GM04503 (cell line): ENCODE results near the gene SLC38A10.

Experiments
- DNase-seq: peaks from one replicate; pipeline ENCODE4 v3.0.0-alpha.2; 2012; ENCODE audit warnings: low read depth

Gene SLC38A10

DNA sequence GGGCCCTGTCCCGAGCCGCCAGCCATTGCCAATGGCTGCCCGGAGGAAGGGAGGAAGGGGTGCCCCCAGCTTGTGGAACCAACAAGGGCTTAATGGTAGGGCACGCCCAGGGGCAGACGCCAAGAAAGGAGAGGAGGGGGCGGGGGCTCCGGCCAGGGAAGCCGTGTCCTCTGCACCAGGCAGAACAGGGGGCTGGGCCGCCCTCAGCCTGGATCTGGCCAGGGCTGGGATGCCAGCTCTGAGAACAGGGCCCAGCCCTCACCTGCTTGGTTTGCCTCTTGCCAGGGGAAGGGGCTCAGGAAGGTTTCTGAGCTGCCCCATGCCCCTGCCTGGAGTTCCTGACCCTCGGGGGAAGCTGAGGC is 35.8 kb upstream of the SLC38A10 start:
- no peak for DNase-seq

DNA sequence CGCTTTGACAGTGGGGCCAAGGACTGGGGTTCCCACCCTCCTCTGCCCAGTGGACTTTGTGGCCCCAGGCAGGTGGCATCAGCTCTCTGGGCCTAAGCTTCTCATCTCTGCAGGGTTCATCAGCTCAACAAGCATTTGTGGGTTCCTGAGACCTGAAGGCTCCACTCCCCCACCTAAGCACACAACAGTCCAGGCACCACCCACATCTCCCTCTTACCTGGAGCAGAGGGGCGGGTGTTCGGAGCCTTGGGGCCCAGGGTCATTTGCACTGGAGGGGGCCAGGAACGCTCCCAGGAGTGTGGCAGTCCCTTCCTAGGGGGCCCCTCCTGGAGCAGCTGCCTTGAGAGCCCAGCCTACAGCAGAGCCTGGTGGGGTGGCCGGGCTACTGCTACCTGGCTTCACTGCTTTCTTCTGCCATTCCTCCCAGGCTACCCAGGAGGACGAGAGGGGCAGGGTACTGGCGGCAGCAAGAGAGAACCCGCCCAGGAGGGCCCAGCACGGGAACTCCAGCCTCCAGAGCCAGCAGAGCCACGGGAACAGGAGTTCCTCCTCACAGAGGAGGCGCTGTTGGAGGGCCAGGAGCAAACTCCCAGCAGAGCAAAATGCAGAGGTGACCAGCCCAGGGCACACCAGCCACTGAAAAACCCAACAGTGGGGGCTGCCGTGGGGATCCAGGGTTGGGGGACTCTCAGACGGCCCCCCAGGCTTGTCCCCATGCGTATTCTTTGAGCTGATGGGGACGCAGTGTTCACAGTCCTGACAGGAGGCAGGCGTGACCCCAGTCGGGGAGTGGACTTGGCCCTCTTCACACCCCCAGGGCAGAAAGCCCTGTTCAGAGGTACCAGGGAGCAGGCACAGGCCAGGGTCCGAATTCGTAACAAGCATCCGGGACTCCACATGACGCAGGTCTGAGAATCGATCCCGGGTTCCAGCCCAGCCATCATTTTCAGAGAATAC is 35.1 kb upstream of the SLC38A10 start:
- no peak for DNase-seq

GRCh38 chr17:81328978-81329926 is 34.1 kb upstream of the SLC38A10 start:
- peak; percentile 44 for DNase-seq

DNA sequence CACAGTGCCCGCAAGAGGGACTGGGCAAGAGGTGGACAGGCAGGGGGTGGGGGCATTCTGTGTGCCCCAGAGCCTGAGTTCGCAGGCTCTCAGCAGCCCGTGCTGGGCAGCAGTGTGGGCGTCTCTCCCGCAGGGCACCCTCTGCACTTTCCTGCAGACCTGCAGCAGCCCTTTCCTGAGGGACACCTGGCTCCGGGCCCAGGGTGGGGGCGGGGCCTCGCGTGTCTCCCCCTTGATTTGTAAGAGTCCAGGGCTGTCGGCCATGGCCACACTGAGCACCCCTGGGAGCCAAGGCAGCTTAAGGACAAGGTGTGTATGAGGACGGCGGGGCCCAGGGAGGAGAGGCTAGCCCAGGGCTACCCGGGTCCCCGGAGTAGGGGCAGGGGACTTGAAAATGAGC is 33.4 kb upstream of the SLC38A10 start:
- no peak for DNase-seq

- no peak for DNase-seq
Measured at GRCh38 chr17:81325714-81326358, 30.7 kb upstream of the SLC38A10 start.

DNA sequence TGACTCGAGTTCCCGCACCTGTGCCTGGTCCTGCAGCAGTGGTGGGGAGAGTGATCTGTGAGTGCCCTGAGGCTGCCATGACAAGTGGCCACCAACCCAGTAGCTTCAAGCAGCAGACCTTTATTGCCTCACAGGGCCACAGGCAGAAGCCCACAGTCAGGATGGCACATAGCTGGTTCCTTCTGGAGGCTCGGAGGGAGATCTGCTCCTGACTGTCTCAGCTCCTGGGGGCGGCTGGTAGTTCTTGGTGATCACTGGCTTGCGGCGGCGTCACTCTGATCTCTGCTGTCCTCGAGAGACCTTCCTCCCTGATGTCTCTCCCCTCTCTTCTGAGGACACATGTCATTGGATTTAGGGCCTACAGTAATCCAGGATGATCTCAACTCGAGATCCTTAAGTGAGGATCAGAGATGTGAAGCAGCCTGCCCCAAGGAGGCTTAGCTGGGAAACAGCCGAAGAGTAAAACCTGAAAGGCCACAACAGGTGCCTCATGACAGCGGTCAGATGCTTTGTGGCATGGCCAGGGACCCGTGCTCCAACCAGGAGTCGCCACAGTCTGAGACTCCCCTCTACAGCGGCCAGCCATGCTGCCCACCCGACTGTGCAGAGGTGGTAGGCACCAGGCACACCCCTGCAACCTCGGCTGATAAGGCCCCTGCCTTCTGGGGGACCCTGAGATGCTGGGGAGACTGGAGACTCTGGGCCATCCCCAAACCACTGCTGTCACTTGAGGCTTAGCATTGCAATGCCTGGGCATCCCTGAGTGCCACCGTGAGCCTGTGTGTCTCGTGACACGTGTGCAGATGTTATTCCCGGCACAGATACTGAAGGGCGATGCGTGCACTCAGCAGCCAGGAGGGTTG is 30.0 kb upstream of the SLC38A10 start:
- no peak for DNase-seq

GRCh38 chr17:81324177-81324850 is 29.2 kb upstream of the SLC38A10 start:
- no peak for DNase-seq

- DNase-seq: no peak
Measured at GRCh38 chr17:81323411-81323868, 28.3 kb upstream of the SLC38A10 start.

DNA sequence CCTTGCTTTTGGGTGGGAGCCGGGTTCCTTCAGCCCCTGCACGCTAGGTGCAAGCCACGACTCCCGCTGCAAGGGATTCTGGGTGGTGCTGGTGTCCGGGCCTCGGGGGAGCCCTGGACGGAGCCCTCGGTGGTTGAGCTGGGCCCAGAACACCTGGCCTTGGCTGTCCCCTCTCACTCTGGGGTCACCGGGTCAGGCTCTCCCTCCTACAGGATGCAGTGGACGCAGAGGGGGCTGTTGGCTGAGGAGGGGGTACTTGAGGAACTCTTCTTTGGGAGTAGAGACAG is 27.9 kb upstream of the SLC38A10 start:
- DNase-seq: no peak

GRCh38 chr17:81322271-81323082 is 27.4 kb upstream of the SLC38A10 start:
- no peak for DNase-seq

DNA sequence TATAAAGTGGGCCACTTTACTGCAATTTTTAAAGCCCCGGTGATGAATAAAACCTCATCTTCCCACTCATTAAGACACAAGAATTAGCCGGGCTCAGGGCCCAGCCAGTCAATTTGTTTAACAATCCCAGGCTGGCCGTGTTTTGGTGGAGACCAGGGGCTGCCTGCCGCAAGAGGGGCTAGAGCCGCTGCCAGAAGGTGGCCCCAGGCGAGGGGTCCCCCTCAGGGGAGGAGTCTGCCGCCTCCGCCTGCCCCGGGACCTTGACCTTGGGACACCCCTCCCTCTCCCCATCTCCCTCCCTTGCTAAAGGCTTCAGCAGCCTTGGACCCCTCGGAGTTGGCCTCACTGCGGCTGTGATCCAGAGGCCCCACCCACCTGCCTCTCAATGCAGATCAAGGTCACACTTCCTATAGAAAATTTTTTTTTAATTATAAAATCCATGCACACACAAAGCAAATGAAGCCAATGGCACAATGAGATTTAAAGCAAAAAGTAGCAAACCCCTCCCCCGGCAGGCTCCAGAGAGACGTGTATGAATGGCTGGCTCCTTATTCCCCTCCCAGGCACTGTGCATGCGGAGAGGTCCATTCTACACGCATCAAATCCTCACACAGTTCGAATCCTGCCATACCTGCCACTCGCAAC is 23.0 kb upstream of the SLC38A10 start:
- DNase-seq: no peak

DNA sequence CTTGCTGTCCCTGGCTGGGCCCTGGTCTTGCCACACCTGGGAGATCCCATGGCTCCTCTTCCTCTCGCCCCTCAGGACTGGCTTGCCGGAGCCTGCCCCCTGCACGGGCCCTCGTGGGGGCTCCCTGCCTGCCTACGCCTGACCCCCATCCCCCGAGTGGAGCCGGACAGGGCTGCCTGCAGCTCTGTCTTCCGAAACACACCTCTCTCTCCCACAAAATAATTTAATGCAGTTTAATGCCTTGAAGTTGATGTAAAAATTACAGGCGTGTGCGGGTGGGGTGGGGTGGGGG is 22.4 kb upstream of the SLC38A10 start:
- DNase-seq: no peak

- DNase-seq: no peak
Measured at GRCh38 chr17:81315885-81316391, 20.8 kb upstream of the SLC38A10 start.

GRCh38 chr17:81315129-81315884 is 20.2 kb upstream of the SLC38A10 start:
- no peak for DNase-seq

- DNase-seq: no peak
Measured at GRCh38 chr17:81314398-81315081, 19.4 kb upstream of the SLC38A10 start.

GRCh38 chr17:81313776-81314397 is 18.8 kb upstream of the SLC38A10 start:
- no peak for DNase-seq

GRCh38 chr17:81312624-81313325 is 17.7 kb upstream of the SLC38A10 start:
- no peak for DNase-seq
